HG02759 (cell line): Measurements from ENCODE around the gene PLA2G5.
"Not testable (repeated sequence)": the region's sequence is repeated elsewhere in the genome, so short reads cannot be mapped to it uniquely, and the experiment has no call there.

Experiments
- ATAC-seq: cut with Tn5 transposase; IDR thresholded peaks from one replicate; pipeline ENCODE4 v1.9.1; 2021; ENCODE audit warnings: mild to moderate bottlenecking, moderate library complexity; ENCODE audit not compliant: unreplicated experiment

PLA2G5 gene

GRCh38 chr1:20069874-20070273 lies at the start of gene PLA2G5:
Gene PLA2G5, plus strand, starts transcription at chr1:20070194. Its CDS starts 14,637 bp downstream, at chr1:20084831.
- no peak for ATAC-seq

- ATAC-seq = no peak
Observed at GRCh38 chr1:20028125-20028524, 41.9 kb upstream of the PLA2G5 start.

- ATAC-seq = no peak
Observed at GRCh38 chr1:20028726-20029125, 41.3 kb upstream of the PLA2G5 start.

- no peak for ATAC-seq
Observed at GRCh38 chr1:20029178-20029912, 40.6 kb upstream of the PLA2G5 start.

GRCh38 chr1:20030436-20031151 lies 39.4 kb upstream of the PLA2G5 start:
- ATAC-seq = not testable (repeated sequence)

GRCh38 chr1:20031161-20031560 lies 38.8 kb upstream of the PLA2G5 start:
- ATAC-seq = no peak

- ATAC-seq = no peak
Observed at GRCh38 chr1:20031836-20032235, 38.2 kb upstream of the PLA2G5 start.

GRCh38 chr1:20032425-20032824 lies 37.6 kb upstream of the PLA2G5 start:
- no peak for ATAC-seq

- no peak for ATAC-seq
Observed at GRCh38 chr1:20033420-20033819, 36.6 kb upstream of the PLA2G5 start.

GRCh38 chr1:20035114-20035513 lies 34.9 kb upstream of the PLA2G5 start:
- ATAC-seq = no peak

GRCh38 chr1:20037877-20038276 lies 32.1 kb upstream of the PLA2G5 start:
- no peak for ATAC-seq

- ATAC-seq = no peak
Observed at GRCh38 chr1:20047096-20047495, 22.9 kb upstream of the PLA2G5 start.

GRCh38 chr1:20048563-20048962 lies 21.4 kb upstream of the PLA2G5 start:
- ATAC-seq = no peak

- not testable (repeated sequence) for ATAC-seq
Observed at GRCh38 chr1:20049056-20049798, 20.8 kb upstream of the PLA2G5 start.

GRCh38 chr1:20051218-20051829 lies 18.7 kb upstream of the PLA2G5 start:
- no peak for ATAC-seq

GRCh38 chr1:20052386-20052785 lies 17.6 kb upstream of the PLA2G5 start:
- no peak for ATAC-seq

- ATAC-seq = no peak
Observed at GRCh38 chr1:20057886-20058420, 12.0 kb upstream of the PLA2G5 start.

- ATAC-seq = no peak
Observed at GRCh38 chr1:20058531-20058930, 11.5 kb upstream of the PLA2G5 start.

- no peak for ATAC-seq
Observed at GRCh38 chr1:20059847-20060246, 10.1 kb upstream of the PLA2G5 start.

- ATAC-seq = not testable (repeated sequence)
Observed at GRCh38 chr1:20060791-20061190, 9.2 kb upstream of the PLA2G5 start.

- no peak for ATAC-seq
Observed at GRCh38 chr1:20061866-20062265, 8.1 kb upstream of the PLA2G5 start.
